Measurements from ENCODE around the gene PAPPA2.

DNA sequence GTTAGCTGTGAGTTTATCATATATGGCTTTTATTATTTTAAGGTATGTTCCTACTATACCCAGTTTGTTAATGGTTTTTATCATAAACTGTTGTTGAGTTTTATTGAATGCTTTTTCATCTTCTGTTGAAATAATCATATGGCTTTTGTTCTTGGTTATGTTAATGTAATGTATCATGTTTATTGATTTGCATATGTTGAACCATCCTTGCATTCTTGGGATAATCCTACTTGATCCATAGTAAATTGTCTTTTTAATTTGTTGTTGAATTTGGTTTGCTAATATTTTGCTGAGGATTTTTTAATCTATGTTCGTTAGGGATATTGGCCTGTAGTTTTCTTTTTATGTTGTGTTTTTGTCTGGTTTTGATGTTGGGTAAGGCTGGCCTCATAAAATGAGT is 185.6 kb downstream of the PAPPA2 start:
- TF ChIP-seq POLR2A (IDR thresholded peaks at IDR 0.05; ENCODE audit: low read length), result no peak
- no peak for TF ChIP-seq GATA1 (IDR thresholded peaks at IDR 0.05; ENCODE audit: low read depth, low read length)
